Lower lobe of right lung (tissue), 2 donors: ENCODE measurements around the gene PARD6G. TPM values are rescaled to one million over a fixed set of nuclear protein-coding genes. Genes with fewer than 3 reads are reported as not detected.

Experiments
- ATAC-seq, 2 donors: fragments of 200-7000 bp; cut with Tn5 transposase; one replicate each; pipeline ENCODE4 v1.9.1; 2020 to 2022; ENCODE audit warnings: mild to moderate bottlenecking in 2 of 2, moderate library complexity in 2 of 2
- DNase-seq: peaks from one replicate; pipeline ENCODE4 v3.0.0-alpha.2; 2020
- H3K27ac ChIP-seq: fragments of 200-600 bp; one replicate; pipeline ENCODE4 v1.8.0; 2022
- H3K27me3 ChIP-seq: fragments of 200-600 bp; one replicate; pipeline ENCODE4 v1.8.0; 2022; ENCODE audit warnings: low read depth
- H3K36me3 ChIP-seq: fragments of 200-600 bp; one replicate; pipeline ENCODE4 v1.8.0; 2022; ENCODE audit warnings: mild to moderate bottlenecking
- H3K4me1 ChIP-seq: fragments of 200-600 bp; one replicate; pipeline ENCODE4 v1.8.0; 2022
- H3K4me3 ChIP-seq: fragments of 200-600 bp; one replicate; pipeline ENCODE4 v1.8.0; 2022; ENCODE audit warnings: mild to moderate bottlenecking
- H3K9me3 ChIP-seq: fragments of 200-600 bp; one replicate; pipeline ENCODE4 v1.8.0; 2022
- intact Hi-C: fragments of 100-400 bp; cut with DNase I; formaldehyde crosslinking; loops from one replicate; pipeline ENCODE4 v1.11.0; 2022
- total RNA-seq: library from RNA; stranded (reverse); fragmentation: NEBNext Ultra II Directional; extraction: Animal tissue kit (Norgen Biotek cat#: 25700); gene quantifications from one replicate; pipeline ENCODE4 v1.2.1, GENCODE V29; 2021
- TF ChIP-seq, protein P1 (sequence below): fragments of 200-600 bp; IDR thresholded peaks from one replicate; pipeline ENCODE4 v1.8.0; 2022; ENCODE audit warnings: antibody characterized with exemption, mild to moderate bottlenecking
- donor health status: DM: no; HTN: yes; CAD: no; lungs with severe emphysema.

Gene PARD6G
- total RNA-seq, 1 donor from 2014 or later = 7.3 TPM

DNA sequence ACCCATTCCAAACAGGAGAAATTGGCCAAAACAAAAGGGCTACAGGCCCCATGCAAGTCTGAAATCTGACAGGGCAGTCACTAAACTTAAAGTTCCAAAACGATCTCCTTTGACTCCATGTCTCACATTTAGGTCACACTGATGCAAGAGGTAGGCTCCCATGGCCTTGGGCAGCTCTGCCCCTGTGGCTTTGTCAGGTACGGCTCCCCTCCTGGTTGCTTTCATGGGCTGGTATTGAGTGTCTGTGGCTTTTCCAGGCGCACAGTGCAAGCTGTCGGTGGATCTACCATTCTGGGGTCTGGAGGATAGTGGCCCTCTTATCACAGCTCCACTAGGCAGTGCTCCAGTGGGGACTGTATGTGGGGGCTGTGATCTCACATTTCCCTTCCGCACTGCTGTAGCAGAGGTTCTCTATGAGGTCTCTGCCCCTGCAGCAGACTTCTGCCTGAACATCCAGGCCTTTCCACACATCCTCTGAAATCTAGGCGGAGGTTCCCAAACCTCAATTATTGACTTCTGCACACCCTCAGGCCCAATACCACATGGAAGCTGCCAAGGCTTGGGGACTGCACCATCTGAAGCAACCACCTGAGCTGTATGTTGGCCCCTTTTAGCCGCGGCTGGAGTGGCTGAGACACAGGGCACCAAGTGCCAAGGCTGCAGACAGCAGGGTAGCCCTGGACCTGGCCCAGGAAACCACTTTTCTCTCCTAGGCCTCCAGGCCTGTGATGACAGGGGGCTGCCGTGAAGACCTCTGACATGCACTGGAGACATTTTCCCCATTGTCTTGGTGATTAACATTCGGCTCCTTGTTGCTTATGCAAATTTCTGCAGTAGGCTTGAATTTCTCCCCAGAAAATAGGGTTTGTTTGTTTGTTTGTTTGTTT, 28.7 kb downstream of the PARD6G start:
- no peak for DNase-seq
- TF ChIP-seq, protein P1, sequence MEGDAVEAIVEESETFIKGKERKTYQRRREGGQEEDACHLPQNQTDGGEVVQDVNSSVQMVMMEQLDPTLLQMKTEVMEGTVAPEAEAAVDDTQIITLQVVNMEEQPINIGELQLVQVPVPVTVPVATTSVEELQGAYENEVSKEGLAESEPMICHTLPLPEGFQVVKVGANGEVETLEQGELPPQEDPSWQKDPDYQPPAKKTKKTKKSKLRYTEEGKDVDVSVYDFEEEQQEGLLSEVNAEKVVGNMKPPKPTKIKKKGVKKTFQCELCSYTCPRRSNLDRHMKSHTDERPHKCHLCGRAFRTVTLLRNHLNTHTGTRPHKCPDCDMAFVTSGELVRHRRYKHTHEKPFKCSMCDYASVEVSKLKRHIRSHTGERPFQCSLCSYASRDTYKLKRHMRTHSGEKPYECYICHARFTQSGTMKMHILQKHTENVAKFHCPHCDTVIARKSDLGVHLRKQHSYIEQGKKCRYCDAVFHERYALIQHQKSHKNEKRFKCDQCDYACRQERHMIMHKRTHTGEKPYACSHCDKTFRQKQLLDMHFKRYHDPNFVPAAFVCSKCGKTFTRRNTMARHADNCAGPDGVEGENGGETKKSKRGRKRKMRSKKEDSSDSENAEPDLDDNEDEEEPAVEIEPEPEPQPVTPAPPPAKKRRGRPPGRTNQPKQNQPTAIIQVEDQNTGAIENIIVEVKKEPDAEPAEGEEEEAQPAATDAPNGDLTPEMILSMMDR = no peak
- ATAC-seq = no peak

DNA sequence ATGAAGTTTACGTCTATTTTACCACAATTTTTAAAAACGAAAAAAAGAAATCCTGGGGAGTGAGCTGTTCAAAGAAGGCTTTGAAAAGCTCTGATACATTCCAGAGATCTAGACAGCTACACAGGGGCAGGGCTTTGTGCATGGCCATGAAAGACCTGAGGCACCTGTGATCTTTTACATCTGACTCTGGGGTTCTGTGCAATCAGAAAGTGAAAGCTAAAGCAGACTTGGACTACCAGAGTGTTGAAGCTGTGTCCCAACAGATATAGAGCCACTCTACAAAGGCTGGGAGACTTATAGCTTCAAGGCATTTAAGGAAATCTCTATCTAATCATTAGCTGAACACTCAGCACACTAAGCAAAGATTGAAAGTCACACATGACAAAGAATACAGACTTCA, 34.1 kb downstream of the PARD6G start:
- Histone ChIP-seq H3K4me1 (no peaks in the 10 kb centered on the region), H3K27me3 (no peaks in the 10 kb centered on the region), H3K27ac (no peak overlapping the region), H3K36me3 (no peaks in the 10 kb centered on the region), H3K4me3 (no peak overlapping the region), H3K9me3 (no peaks in the 10 kb centered on the region)
- TF ChIP-seq, protein P1 = no peak
- ATAC-seq (no peak), DNase-seq (no peak)
- intact Hi-C loops = no loop called here

More for the DNA sequence above, 28.7 kb downstream of the PARD6G start:
- Histone ChIP-seq H3K9me3 (no peaks in the 10 kb centered on the region), H3K27me3 (no peaks in the 10 kb centered on the region), H3K4me3 (no peak overlapping the region), H3K27ac (no peak overlapping the region), H3K4me1 (no peaks in the 10 kb centered on the region), H3K36me3 (no peaks in the 10 kb centered on the region)
- intact Hi-C loops = no loop called here

DNA sequence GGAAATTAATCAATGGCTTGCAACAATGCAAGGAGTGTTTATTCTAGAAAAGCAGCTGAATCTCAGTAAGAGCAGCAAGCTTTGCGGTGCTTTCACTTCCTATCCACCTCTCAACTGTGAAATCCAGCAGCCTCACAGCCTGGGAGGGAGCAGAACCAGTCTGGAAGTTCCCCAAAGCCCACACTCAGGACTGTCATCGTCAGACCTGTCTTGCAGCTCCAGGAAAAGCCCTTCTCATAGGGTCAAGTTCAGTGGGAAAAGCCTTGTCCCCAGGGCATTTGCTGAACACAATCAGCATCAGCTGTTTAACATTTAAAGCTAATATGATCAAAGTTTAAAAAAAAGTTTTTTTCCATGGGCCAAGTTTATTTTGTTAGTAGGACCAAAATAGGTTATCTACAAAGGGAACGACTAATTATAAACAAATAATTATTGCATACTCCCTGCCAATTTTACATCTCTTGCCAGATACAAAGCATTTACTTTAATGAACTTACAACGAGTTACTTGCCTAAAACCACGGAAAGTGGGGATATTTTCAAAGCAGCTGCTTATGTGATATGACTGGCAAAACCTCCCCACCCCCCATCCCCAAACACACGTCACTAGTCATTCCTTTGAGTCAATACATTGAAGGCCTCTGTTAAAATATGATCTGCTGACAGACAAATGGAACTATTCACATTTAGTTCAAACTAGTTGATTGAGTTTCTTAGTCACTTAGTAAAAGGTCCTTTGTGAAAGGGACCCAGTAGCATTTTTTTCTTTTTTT, 36.8 kb downstream of the PARD6G start:
- DNase-seq (no peak), ATAC-seq (peak in 1 of 2 donors; percentile 47)
- no peak overlapping the region for H3K27ac ChIP-seq
- H3K4me3 ChIP-seq = no peak overlapping the region
- intact Hi-C loops = no loop called here
- TF ChIP-seq, protein P1 = no peak
- H3K36me3 ChIP-seq = no peaks in the 10 kb centered on the region
- no peaks in the 10 kb centered on the region for H3K27me3 ChIP-seq
- no peaks in the 10 kb centered on the region for H3K9me3 ChIP-seq
- no peaks in the 10 kb centered on the region for H3K4me1 ChIP-seq

- Histone ChIP-seq H3K27me3 (no peaks in the 10 kb centered on the region), H3K36me3 (no peaks in the 10 kb centered on the region), H3K9me3 (no peaks in the 10 kb centered on the region), H3K4me1 (no peaks in the 10 kb centered on the region), H3K4me3 (no peak overlapping the region), H3K27ac (no peak overlapping the region)
- TF ChIP-seq, protein P1 = no peak
- intact Hi-C loops = no loop called here
- DNase-seq (no peak), ATAC-seq (no peak)
Measured at GRCh38 chr18:80208620-80209019, 38.7 kb downstream of the PARD6G start.

DNA sequence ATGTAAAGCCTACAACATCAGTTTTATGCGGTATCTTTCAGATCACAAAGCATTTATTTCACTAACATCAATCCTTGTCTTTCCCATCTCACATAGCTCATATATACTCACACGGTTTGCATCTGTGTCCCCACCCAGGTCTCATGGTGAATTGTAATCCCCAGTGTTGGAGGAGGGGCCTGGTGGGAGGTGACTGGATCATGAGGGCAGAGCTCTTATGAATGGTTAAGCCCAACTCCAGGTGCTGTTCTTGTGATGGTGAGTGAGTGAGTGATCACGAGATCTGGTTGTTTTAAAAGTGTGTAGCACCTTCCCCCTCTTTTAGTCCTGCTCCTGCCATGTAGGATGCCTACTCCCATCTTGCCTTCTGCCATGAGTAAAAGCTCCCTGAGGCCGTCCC, 42.0 kb downstream of the PARD6G start:
- TF ChIP-seq, protein P1 = no peak
- H3K9me3 ChIP-seq = no peaks in the 10 kb centered on the region
- no peak overlapping the region for H3K4me3 ChIP-seq
- DNase-seq (no peak), ATAC-seq (no peak)
- no peaks in the 10 kb centered on the region for H3K27me3 ChIP-seq
- no peak overlapping the region for H3K27ac ChIP-seq
- intact Hi-C loops = no loop called here
- H3K36me3 ChIP-seq = no peaks in the 10 kb centered on the region
- H3K4me1 ChIP-seq = no peaks in the 10 kb centered on the region
